Keratinocyte (primary cell): ENCODE measurements around the gene TBRG4. TPM values are rescaled to one million over a fixed set of nuclear protein-coding genes. Genes with fewer than 3 reads are reported as not detected.
A peak's percentile ranks its signal among the peaks of the same experiment; 100 is the strongest.

Experiments used
- DNase-seq: peaks from one replicate; pipeline ENCODE4 v3.0.0-alpha.2; 2011; ENCODE audit warnings: low read depth, missing footprints, low spot score
- FAIRE-seq: peaks from 2 replicates; lab custom pipeline; 2011; peaks lifted over from hg19 to GRCh38; lab: Jason Lieb, UNC
- H2AFZ ChIP-seq: 2 replicates; pipeline ENCODE4 v1.6.0; 2012; ENCODE audit warnings: low read length, control low read depth, inconsistent platforms; ENCODE audit not compliant: control insufficient read depth
- H3K27ac ChIP-seq: 2 replicates; pipeline ENCODE4 v1.5.1; 2011; ENCODE audit warnings: low read length; ENCODE audit not compliant: control insufficient read depth, insufficient read depth
- H3K27me3 ChIP-seq: 3 replicates; pipeline ENCODE4 v1.6.0; 2011; ENCODE audit warnings: low read length; ENCODE audit not compliant: control insufficient read depth, insufficient read depth; ENCODE audit errors: extremely low read depth
- H3K36me3 ChIP-seq, 2 experiments: 2 replicates in 1 of 2; 3 replicates in 1 of 2; pipeline ENCODE4 v1.5.1; 2011; ENCODE audit warnings: low read length in 2 of 2, mild to moderate bottlenecking in 1 of 2; ENCODE audit not compliant: control insufficient read depth in 2 of 2, insufficient read depth in 2 of 2; ENCODE audit errors: extremely low read depth in 1 of 2
- H3K4me1 ChIP-seq: 3 replicates; pipeline ENCODE4 v1.5.1; 2011; ENCODE audit warnings: low read length; ENCODE audit not compliant: control insufficient read depth, insufficient read depth; ENCODE audit errors: extremely low read depth
- H3K4me2 ChIP-seq: 3 replicates; pipeline ENCODE4 v1.6.0; 2011; ENCODE audit warnings: low read depth, low read length; ENCODE audit not compliant: control insufficient read depth, insufficient read depth; ENCODE audit errors: extremely low read depth
- H3K4me3 ChIP-seq, 3 experiments: fragments of 200-600 bp in 1 of 3; sonication (generic) in 1 of 3; 2 replicates in 2 of 3; 3 replicates in 1 of 3; pipeline ENCODE4 v1.5.1; 2011 to 2016; ENCODE audit warnings: low read length in 3 of 3, mild to moderate bottlenecking in 3 of 3, control low read depth in 2 of 3, inconsistent platforms in 1 of 3, low read depth in 1 of 3, mixed read lengths in 1 of 3, mixed run types in 1 of 3, moderate library complexity in 1 of 3; ENCODE audit not compliant: control insufficient read depth in 2 of 3, insufficient read depth in 2 of 3; ENCODE audit errors: extremely low read depth in 1 of 3
- H3K79me2 ChIP-seq: 2 replicates; pipeline ENCODE4 v1.6.0; 2012; ENCODE audit warnings: low read length; ENCODE audit not compliant: control insufficient read depth, insufficient read depth
- H3K9ac ChIP-seq: 3 replicates; pipeline ENCODE4 v1.6.0; 2011; ENCODE audit warnings: low read length; ENCODE audit not compliant: control insufficient read depth, insufficient read depth; ENCODE audit errors: extremely low read depth
- H3K9me1 ChIP-seq: 3 replicates; pipeline ENCODE4 v1.6.0; 2011; ENCODE audit warnings: low read length; ENCODE audit not compliant: control insufficient read depth, insufficient read depth; ENCODE audit errors: extremely low read depth
- H3K9me3 ChIP-seq: 2 replicates; pipeline ENCODE4 v1.5.1; 2012; ENCODE audit warnings: low read depth, low read length; ENCODE audit not compliant: control insufficient read depth
- H4K20me1 ChIP-seq: 3 replicates; pipeline ENCODE4 v1.6.0; 2011; ENCODE audit warnings: low read length; ENCODE audit not compliant: control insufficient read depth, insufficient read depth; ENCODE audit errors: extremely low read depth
- EZH2 ChIP-seq: IDR thresholded peaks from one replicate; pipeline ENCODE4 v1.6.1; 2012; ENCODE audit warnings: inconsistent platforms, mild to moderate bottlenecking, low read length, moderate library complexity
- dilution Hi-C: fragments of 300-500 bp; cut with MboI; formaldehyde crosslinking; loops from one replicate; pipeline ENCODE4 v1.7.0; 2020; ENCODE audit warnings: low sequenced_read_pairs; ENCODE audit not compliant: extremely low pct_ligation_motif_present
- polyA plus RNA-seq, 5 experiments: library from polyadenylated mRNA; depleted of rRNA in 3 of 5; stranded (reverse) in 3 of 5; stranded (forward) in 1 of 5; unstranded in 1 of 5; fragments of >200 nt; gene quantifications; 1 replicate in 1 of 5; 2 replicates in 3 of 5; 3 replicates in 1 of 5; pipeline versions ENCODE4 v1.2.1 to v1.2.3, GENCODE V29; 2011 to 2012; ENCODE audit warnings: missing spikeins in 2 of 5, low read depth in 1 of 5, low replicate concordance in 1 of 5
- TF ChIP-seq, protein P1 (sequence below), 3 experiments: IDR thresholded peaks in 1 of 3; conservative IDR thresholded peaks in 1 of 3; optimal IDR thresholded peaks in 1 of 3; 2 replicates in 2 of 3; 3 replicates in 1 of 3; pipeline versions ENCODE3 to v1.5.1; 2011; ENCODE audit warnings: low read length in 3 of 3, mild to moderate bottlenecking in 3 of 3, moderate library complexity in 2 of 3, control low read depth in 1 of 3, inconsistent platforms in 1 of 3; ENCODE audit not compliant: insufficient read depth in 2 of 3; ENCODE audit errors: extremely low read depth in 1 of 3

TBRG4 gene
- polyA plus RNA-seq, 1 donor (not counting 4 experiments of a cell fraction or from before 2014, with no cell fraction given): 90.5 TPM

DNA sequence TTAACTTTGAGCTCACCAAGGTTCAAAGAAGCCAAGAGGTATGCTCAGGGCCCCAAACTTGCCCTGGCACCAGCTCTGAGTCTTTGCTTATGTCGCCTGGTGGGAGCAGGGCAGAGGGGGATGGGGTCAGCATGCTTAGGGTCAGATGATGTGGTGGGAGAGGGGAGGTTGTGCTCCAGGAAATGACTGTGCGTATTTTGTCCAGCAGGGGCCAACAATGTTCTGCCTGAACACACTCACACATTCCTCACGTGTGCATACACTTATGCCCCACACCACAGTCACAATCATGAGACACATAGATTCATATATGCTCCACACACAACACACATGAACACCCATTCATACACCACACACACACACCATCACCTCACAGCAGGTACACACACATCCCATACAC is 41.7 kb upstream of the TBRG4 start:
- Histone ChIP-seq H3K9me3 (no peaks in the 10 kb centered on the region), H3K27me3 (peaks cover 18% of the 10 kb centered on the region), H3K4me2 (no peak overlapping the region), H3K9ac (no peak overlapping the region), H2AFZ (no peak overlapping the region), H3K4me3 (no peak overlapping the region), H3K27ac (no peak overlapping the region), H3K4me1 (peaks cover 3% of the 10 kb centered on the region), H3K9me1 (no peaks in the 10 kb centered on the region), H4K20me1 (no peaks in the 10 kb centered on the region), H3K36me3 (no peaks in the 10 kb centered on the region), H3K79me2 (no peaks in the 10 kb centered on the region)
- TF ChIP-seq EZH2: no peak
- TF ChIP-seq, protein P1, sequence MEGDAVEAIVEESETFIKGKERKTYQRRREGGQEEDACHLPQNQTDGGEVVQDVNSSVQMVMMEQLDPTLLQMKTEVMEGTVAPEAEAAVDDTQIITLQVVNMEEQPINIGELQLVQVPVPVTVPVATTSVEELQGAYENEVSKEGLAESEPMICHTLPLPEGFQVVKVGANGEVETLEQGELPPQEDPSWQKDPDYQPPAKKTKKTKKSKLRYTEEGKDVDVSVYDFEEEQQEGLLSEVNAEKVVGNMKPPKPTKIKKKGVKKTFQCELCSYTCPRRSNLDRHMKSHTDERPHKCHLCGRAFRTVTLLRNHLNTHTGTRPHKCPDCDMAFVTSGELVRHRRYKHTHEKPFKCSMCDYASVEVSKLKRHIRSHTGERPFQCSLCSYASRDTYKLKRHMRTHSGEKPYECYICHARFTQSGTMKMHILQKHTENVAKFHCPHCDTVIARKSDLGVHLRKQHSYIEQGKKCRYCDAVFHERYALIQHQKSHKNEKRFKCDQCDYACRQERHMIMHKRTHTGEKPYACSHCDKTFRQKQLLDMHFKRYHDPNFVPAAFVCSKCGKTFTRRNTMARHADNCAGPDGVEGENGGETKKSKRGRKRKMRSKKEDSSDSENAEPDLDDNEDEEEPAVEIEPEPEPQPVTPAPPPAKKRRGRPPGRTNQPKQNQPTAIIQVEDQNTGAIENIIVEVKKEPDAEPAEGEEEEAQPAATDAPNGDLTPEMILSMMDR (optimal IDR thresholded peaks at IDR 0.05 in 1 of 3, IDR thresholded peaks at IDR 0.05 in 1 of 3, conservative IDR thresholded peaks at IDR 0.05 in 1 of 3; ENCODE audit: extremely low read depth in 1 of 3, insufficient read depth in 2 of 3, low read length in 3 of 3): peak in 1 of 3 experiments; percentile 17
- FAIRE-seq (no peak), DNase-seq (no peak)
- dilution Hi-C loops: no loop called here

DNA sequence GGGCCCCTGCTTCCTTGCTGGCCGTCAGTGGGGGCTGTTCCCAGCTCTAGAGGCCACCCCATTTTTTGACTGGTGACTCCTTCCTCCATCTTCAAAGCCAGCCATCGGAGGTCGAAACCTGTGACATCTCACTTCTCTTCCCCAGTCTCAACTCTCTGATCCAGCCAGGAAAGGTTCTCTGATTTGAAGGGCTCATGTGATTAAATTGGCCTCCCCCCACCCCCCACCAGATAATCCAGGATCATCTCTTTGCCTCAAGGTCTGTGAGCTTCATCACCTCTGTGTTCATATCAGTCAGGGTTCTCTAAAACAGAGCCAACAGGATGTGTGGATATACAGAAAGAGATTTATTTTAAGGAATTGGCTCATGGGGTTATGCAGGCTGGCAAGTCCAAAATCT is 40.5 kb upstream of the TBRG4 start:
- Histone ChIP-seq H3K36me3 (no peaks in the 10 kb centered on the region), H2AFZ (no peak overlapping the region), H4K20me1 (no peaks in the 10 kb centered on the region), H3K9me1 (no peaks in the 10 kb centered on the region), H3K27ac (no peak overlapping the region), H3K4me2 (no peak overlapping the region), H3K9me3 (no peaks in the 10 kb centered on the region), H3K4me3 (no peak overlapping the region), H3K79me2 (no peaks in the 10 kb centered on the region), H3K27me3 (peaks cover 11% of the 10 kb centered on the region), H3K9ac (no peak overlapping the region), H3K4me1 (peaks cover 3% of the 10 kb centered on the region)
- FAIRE-seq (no peak), DNase-seq (no peak)
- no peak for TF ChIP-seq EZH2
- TF ChIP-seq, protein P1 (optimal IDR thresholded peaks at IDR 0.05 in 1 of 3, IDR thresholded peaks at IDR 0.05 in 1 of 3, conservative IDR thresholded peaks at IDR 0.05 in 1 of 3; ENCODE audit: extremely low read depth in 1 of 3, insufficient read depth in 2 of 3, low read length in 3 of 3): no peak
- dilution Hi-C loops: no loop called here
